Progenitor cell of endocrine pancreas (in vitro differentiated cells): ENCODE data around the gene SPNS2. TPM values are rescaled to one million over a fixed set of nuclear protein-coding genes. Genes with fewer than 3 reads are reported as not detected.

ENCODE experiments used
- DNase-seq: peaks from one replicate; pipeline ENCODE4 v3.0.0; 2021; ENCODE audit warnings: low spot score; ENCODE audit not compliant: unreplicated experiment
- H3K27ac Mint-ChIP-seq: 2 replicates; pipeline ENCODE4 v1.8.0; 2021; ENCODE audit warnings: mild to moderate bottlenecking, moderate library complexity, mixed read lengths
- H3K27me3 Mint-ChIP-seq: 2 replicates; pipeline ENCODE4 v1.8.0; 2021; ENCODE audit warnings: mixed read lengths
- H3K36me3 Mint-ChIP-seq: 2 replicates; pipeline ENCODE4 v1.8.0; 2022; ENCODE audit warnings: mixed read lengths; ENCODE audit not compliant: insufficient read depth
- H3K4me1 Mint-ChIP-seq: 2 replicates; pipeline ENCODE4 v1.8.0; 2021; ENCODE audit warnings: low read depth, mixed read lengths
- H3K4me3 Mint-ChIP-seq: 2 replicates; pipeline ENCODE4 v1.8.0; 2021; ENCODE audit warnings: low read depth, mild to moderate bottlenecking, moderate library complexity, mixed read lengths
- H3K9me3 Mint-ChIP-seq: 2 replicates; pipeline ENCODE4 v1.8.0; 2021; ENCODE audit warnings: low read depth, mixed read lengths
- CTCF ChIP-seq: fragments of 200-600 bp; sonication (generic); IDR thresholded peaks from one replicate; pipeline ENCODE4 v1.5.0; 2021; ENCODE audit warnings: antibody characterized with exemption, mild to moderate bottlenecking; ENCODE audit not compliant: unreplicated experiment
- total RNA-seq: library from RNA; stranded (reverse); gene quantifications from 2 replicates; pipeline ENCODE4 v1.2.1, GENCODE V29; 2021

SPNS2 gene
- total RNA-seq, 1 donor from 2014 or later = 0.60 TPM

DNA sequence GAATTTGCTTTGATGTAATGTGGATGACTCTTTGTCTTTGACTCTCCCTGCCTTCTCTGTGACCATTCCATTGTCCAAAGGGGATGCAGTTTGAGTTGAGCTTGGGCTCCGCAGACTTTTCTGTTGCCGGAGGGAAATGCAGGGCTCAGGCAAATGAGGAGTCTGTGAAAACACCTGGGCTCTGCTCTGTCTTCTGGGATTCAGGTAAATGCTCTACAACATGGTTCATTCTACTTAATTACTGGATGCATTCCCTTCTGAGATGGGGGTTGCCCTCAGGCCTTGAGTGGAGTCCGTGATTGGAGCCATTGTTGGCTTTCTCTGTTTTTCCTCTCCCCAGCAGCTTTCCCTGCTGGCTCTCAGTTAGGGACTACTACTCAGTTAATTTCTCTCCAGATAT lies 26.4 kb upstream of the SPNS2 start:
- no peak for DNase-seq
- Mint-ChIP-seq H3K27ac (no peak overlapping the region), H3K36me3 (no peaks in the 10 kb centered on the region), H3K9me3 (no peaks in the 10 kb centered on the region), H3K27me3 (peaks cover 6% of the 10 kb centered on the region), H3K4me1 (no peaks in the 10 kb centered on the region), H3K4me3 (no peak overlapping the region)
- TF ChIP-seq CTCF = no peak

GRCh38 chr17:4474093-4474492 lies 24.6 kb upstream of the SPNS2 start:
- Mint-ChIP-seq H3K36me3 (no peaks in the 10 kb centered on the region), H3K4me1 (no peaks in the 10 kb centered on the region), H3K4me3 (no peak overlapping the region), H3K9me3 (no peaks in the 10 kb centered on the region), H3K27me3 (peaks cover 6% of the 10 kb centered on the region), H3K27ac (no peak overlapping the region)
- TF ChIP-seq CTCF = no peak
- no peak for DNase-seq

- H3K4me3 Mint-ChIP-seq = no peak overlapping the region
- H3K9me3 Mint-ChIP-seq = no peaks in the 10 kb centered on the region
- no peak for DNase-seq
- TF ChIP-seq CTCF = no peak
- no peaks in the 10 kb centered on the region for H3K4me1 Mint-ChIP-seq
- no peaks in the 10 kb centered on the region for H3K36me3 Mint-ChIP-seq
- H3K27me3 Mint-ChIP-seq = peaks cover 6% of the 10 kb centered on the region
- H3K27ac Mint-ChIP-seq = no peak overlapping the region
These were observed 23.7 kb upstream of the SPNS2 start for GRCh38 chr17:4475001-4475400.

DNA sequence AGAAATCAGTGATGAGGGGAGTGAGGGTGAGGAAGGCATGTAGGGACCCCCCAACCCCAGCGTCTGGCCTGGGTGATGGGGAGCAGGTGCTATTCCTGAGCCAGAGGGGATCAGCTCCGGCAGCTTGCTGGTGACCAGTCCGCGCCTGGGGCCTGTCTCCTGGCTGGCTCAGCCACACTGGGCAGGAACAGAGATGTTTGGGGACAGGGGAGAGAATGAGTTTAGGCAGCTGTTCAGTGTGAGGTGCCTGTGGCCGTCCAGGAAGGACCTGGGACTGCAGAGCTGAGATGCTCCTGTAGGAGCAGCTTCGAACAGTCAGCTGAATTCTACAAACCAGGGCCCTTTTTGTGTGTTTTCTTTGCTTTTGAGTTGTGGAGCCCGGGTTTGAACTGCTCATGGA lies 23.2 kb upstream of the SPNS2 start:
- Mint-ChIP-seq H3K27ac (no peak overlapping the region), H3K36me3 (no peaks in the 10 kb centered on the region)

GRCh38 chr17:4476017-4476416 lies 22.7 kb upstream of the SPNS2 start:
- peaks cover 8% of the 10 kb centered on the region for H3K4me1 Mint-ChIP-seq
- H3K4me3 Mint-ChIP-seq = no peak overlapping the region
- H3K9me3 Mint-ChIP-seq = no peaks in the 10 kb centered on the region
- no peak overlapping the region for H3K27ac Mint-ChIP-seq
- H3K36me3 Mint-ChIP-seq = no peaks in the 10 kb centered on the region
- DNase-seq = no peak
- TF ChIP-seq CTCF = no peak
- H3K27me3 Mint-ChIP-seq = peaks cover 6% of the 10 kb centered on the region

More for the DNA sequence above, 23.2 kb upstream of the SPNS2 start:
- Mint-ChIP-seq H3K4me3 (no peak overlapping the region), H3K9me3 (no peaks in the 10 kb centered on the region), H3K27me3 (peaks cover 6% of the 10 kb centered on the region), H3K4me1 (peaks cover 4% of the 10 kb centered on the region)
- no peak for TF ChIP-seq CTCF
- DNase-seq = no peak
